Caco-2 (cell line): ENCODE data around the gene GDI1. TPM values are rescaled to one million over a fixed set of nuclear protein-coding genes. Genes with fewer than 3 reads are reported as not detected.
A peak's percentile ranks its signal among the peaks of the same experiment; 100 is the strongest.

ENCODE experiments used
- BruUV-seq: library from RNA; stranded (reverse); fragments of 400-500 nt; replicated peaks from 2 replicates; lab custom pipeline; 2021; lab: Mats Ljungman, UMichigan
- CTCF ChIA-PET: fragments of 300-600 bp; sonication (Branson Sonifier 250); formaldehyde crosslinking; loops from one replicate; lab custom pipeline; 2022; ENCODE audit warnings: antibody characterized with exemption; lab: Charles Lee
- POLR2A ChIA-PET: fragments of 300-600 bp; sonication (Branson Sonifier 250); formaldehyde crosslinking; loops from one replicate; lab custom pipeline; 2022; ENCODE audit warnings: antibody characterized with exemption; lab: Charles Lee
- DNase-seq, 2 experiments: peaks; one replicate each; pipeline versions ENCODE4 v3.0.0 to v3.0.0-alpha.2; 2020 to 2022
- H3K27me3 ChIP-seq: replicated peaks from 2 replicates; pipeline ENCODE4 v1.6.0; 2011; ENCODE audit warnings: low read length; ENCODE audit not compliant: control insufficient read depth, insufficient read depth
- H3K36me3 ChIP-seq: 2 replicates; pipeline ENCODE4 v1.5.1; 2011; ENCODE audit warnings: low read length; ENCODE audit not compliant: control insufficient read depth, insufficient read depth
- H3K4me1 ChIP-seq: fragments of 250-450 bp; sonication (Bioruptor Pico); 2 replicates; pipeline ENCODE4 v1.5.1; 2020; ENCODE audit warnings: mild to moderate bottlenecking
- H3K4me3 ChIP-seq: 2 replicates; pipeline ENCODE4 v1.5.1; 2011; ENCODE audit warnings: low read depth, mild to moderate bottlenecking, control low read depth, low read length
- H3K9me3 ChIP-seq: fragments of 250-450 bp; sonication (Bioruptor Pico); 2 replicates; pipeline ENCODE4 v1.5.1; 2020; ENCODE audit warnings: mild to moderate bottlenecking, moderate library complexity
- H3K27ac Mint-ChIP-seq: one replicate; pipeline ENCODE4 v1.8.0; 2022; ENCODE audit warnings: mixed read lengths; ENCODE audit not compliant: unreplicated experiment
- H3K27me3 Mint-ChIP-seq: one replicate; pipeline ENCODE4 v1.8.0; 2022; ENCODE audit warnings: mixed read lengths; ENCODE audit not compliant: insufficient read depth, unreplicated experiment
- H3K36me3 Mint-ChIP-seq: one replicate; pipeline ENCODE4 v1.8.0; 2022; ENCODE audit warnings: mild to moderate bottlenecking, mixed read lengths; ENCODE audit not compliant: insufficient read depth, unreplicated experiment
- H3K4me1 Mint-ChIP-seq: one replicate; pipeline ENCODE4 v1.8.0; 2022; ENCODE audit warnings: low read depth, mixed read lengths; ENCODE audit not compliant: unreplicated experiment
- H3K4me3 Mint-ChIP-seq: one replicate; pipeline ENCODE4 v1.8.0; 2022; ENCODE audit warnings: mild to moderate bottlenecking, moderate library complexity, mixed read lengths; ENCODE audit not compliant: unreplicated experiment
- H3K9me3 Mint-ChIP-seq: one replicate; pipeline ENCODE4 v1.8.0; 2022; ENCODE audit warnings: mixed read lengths; ENCODE audit not compliant: unreplicated experiment
- intact Hi-C: fragments of 100-400 bp; cut with micrococcal nuclease; formaldehyde crosslinking; loops from one replicate; pipeline ENCODE4 v1.10.0; 2022; ENCODE audit not compliant: unreplicated experiment
- total RNA-seq: library from RNA; stranded (reverse); gene quantifications from 2 replicates; pipeline ENCODE4 v1.2.3, GENCODE V29; 2022
- TF ChIP-seq, protein P1 (sequence below), 2 experiments: fragments of 200-600 bp in 1 of 2; IDR thresholded peaks; 1 replicate in 1 of 2; 2 replicates in 1 of 2; pipeline versions ENCODE4 v1.5.1 to v1.8.0; 2011 to 2022; ENCODE audit warnings: antibody characterized with exemption in 1 of 2, control low read depth in 1 of 2, inconsistent platforms in 1 of 2, low read depth in 1 of 2, low read length in 1 of 2, mild to moderate bottlenecking in 1 of 2, moderate library complexity in 1 of 2; ENCODE audit not compliant: insufficient read depth in 1 of 2, severe bottlenecking in 1 of 2, unreplicated experiment in 1 of 2

The GDI1 gene
- total RNA-seq, 1 experiment from 2014 or later = 68.7 TPM

- BruUV-seq = TSS peak; percentile 56
These were observed 21.4 kb downstream of the GDI1 start, which contains the start of gene PLXNA3 for GRCh38 chrX:154458116-154458953. TSS of gene PLXNA3 (plus strand) at chrX:154458281. CDS start at chrX:154460184, 1,903 bp downstream.

GRCh38 chrX:154458954-154459778 lies 22.2 kb downstream of the GDI1 start:
- TF ChIP-seq, protein P1, sequence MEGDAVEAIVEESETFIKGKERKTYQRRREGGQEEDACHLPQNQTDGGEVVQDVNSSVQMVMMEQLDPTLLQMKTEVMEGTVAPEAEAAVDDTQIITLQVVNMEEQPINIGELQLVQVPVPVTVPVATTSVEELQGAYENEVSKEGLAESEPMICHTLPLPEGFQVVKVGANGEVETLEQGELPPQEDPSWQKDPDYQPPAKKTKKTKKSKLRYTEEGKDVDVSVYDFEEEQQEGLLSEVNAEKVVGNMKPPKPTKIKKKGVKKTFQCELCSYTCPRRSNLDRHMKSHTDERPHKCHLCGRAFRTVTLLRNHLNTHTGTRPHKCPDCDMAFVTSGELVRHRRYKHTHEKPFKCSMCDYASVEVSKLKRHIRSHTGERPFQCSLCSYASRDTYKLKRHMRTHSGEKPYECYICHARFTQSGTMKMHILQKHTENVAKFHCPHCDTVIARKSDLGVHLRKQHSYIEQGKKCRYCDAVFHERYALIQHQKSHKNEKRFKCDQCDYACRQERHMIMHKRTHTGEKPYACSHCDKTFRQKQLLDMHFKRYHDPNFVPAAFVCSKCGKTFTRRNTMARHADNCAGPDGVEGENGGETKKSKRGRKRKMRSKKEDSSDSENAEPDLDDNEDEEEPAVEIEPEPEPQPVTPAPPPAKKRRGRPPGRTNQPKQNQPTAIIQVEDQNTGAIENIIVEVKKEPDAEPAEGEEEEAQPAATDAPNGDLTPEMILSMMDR (IDR thresholded peaks at IDR 0.05; ENCODE audit: insufficient read depth in 1 of 2, low read depth in 1 of 2, low read length in 1 of 2, severe bottlenecking in 1 of 2, unreplicated experiment in 1 of 2) = no peak
- H3K4me1 Mint-ChIP-seq = no peaks in the 10 kb centered on the region
- no peaks in the 10 kb centered on the region for H3K4me1 ChIP-seq
- no peaks in the 10 kb centered on the region for H3K27me3 Mint-ChIP-seq
- H3K36me3 ChIP-seq = no peaks in the 10 kb centered on the region
- H3K4me3 Mint-ChIP-seq = peak overlapping the region; percentile 71
- BruUV-seq = no TSS peak
- POLR2A ChIA-PET = interaction anchor here (0.5 to 0.6 kb wide), 2 partner anchors 15 to 17 kb away, joined by 5 to 6 read pairs; no protein-coding TSS in a partner anchor
- CTCF ChIA-PET = no interaction called here
- H3K27ac Mint-ChIP-seq = peak overlapping the region; percentile 55
- no peaks in the 10 kb centered on the region for H3K9me3 Mint-ChIP-seq
- intact Hi-C loops = no loop called here
- no peak for DNase-seq
- no peaks in the 10 kb centered on the region for H3K9me3 ChIP-seq
- no peaks in the 10 kb centered on the region for H3K27me3 ChIP-seq
- peak overlapping the region; percentile 72 for H3K4me3 ChIP-seq
- peaks cover 32% of the 10 kb centered on the region for H3K36me3 Mint-ChIP-seq

More at GRCh38 chrX:154458116-154458953, 21.4 kb downstream of the GDI1 start, which contains the start of gene PLXNA3:
- TF ChIP-seq, protein P1 (IDR thresholded peaks at IDR 0.05; ENCODE audit: insufficient read depth in 1 of 2, low read depth in 1 of 2, low read length in 1 of 2, severe bottlenecking in 1 of 2, unreplicated experiment in 1 of 2) = no peak
- Mint-ChIP-seq H3K4me1 (no peaks in the 10 kb centered on the region), H3K36me3 (peaks cover 33% of the 10 kb centered on the region), H3K9me3 (no peaks in the 10 kb centered on the region), H3K27ac (peak within 1 kb of the TSS; percentile 93), H3K27me3 (no peaks in the 10 kb centered on the region), H3K4me3 (peak within 1 kb of the TSS; percentile 98)
- Histone ChIP-seq H3K27me3 (no peaks in the 10 kb centered on the region), H3K36me3 (no peaks in the 10 kb centered on the region), H3K4me1 (no peaks in the 10 kb centered on the region), H3K9me3 (no peaks in the 10 kb centered on the region), H3K4me3 (peak within 1 kb of the TSS; percentile 72)
- CTCF ChIA-PET = interaction anchor here (1.0 to 1.2 kb wide), 2 partner anchors 69 to 85 kb away, joined by 3 to 4 read pairs; no protein-coding TSS in a partner anchor
- intact Hi-C loops = no loop called here
- POLR2A ChIA-PET = interaction anchor here (1.1 to 1.2 kb wide), 2 partner anchors 32 to 61 kb away, joined by 3 read pairs; partner anchors contain the start of gene SLC10A3
- peak; percentile 46 to 80 for DNase-seq

- ChIA-PET POLR2A (interaction anchor here (0.5 kb wide), 1 partner anchor 14 kb away, joined by 6 read pairs; no protein-coding TSS in a partner anchor), CTCF (no interaction called here)
- H3K36me3 ChIP-seq = no peaks in the 10 kb centered on the region
- H3K27me3 ChIP-seq = no peaks in the 10 kb centered on the region
- H3K4me1 ChIP-seq = no peaks in the 10 kb centered on the region
- Mint-ChIP-seq H3K27ac (no peak overlapping the region), H3K9me3 (no peaks in the 10 kb centered on the region), H3K36me3 (peaks cover 25% of the 10 kb centered on the region), H3K4me1 (no peaks in the 10 kb centered on the region), H3K4me3 (peak overlapping the region; percentile 71), H3K27me3 (no peaks in the 10 kb centered on the region)
- intact Hi-C loops = no loop called here
- H3K9me3 ChIP-seq = no peaks in the 10 kb centered on the region
- BruUV-seq = no TSS peak
- H3K4me3 ChIP-seq = no peak overlapping the region
- DNase-seq = no peak
- TF ChIP-seq, protein P1 (IDR thresholded peaks at IDR 0.05; ENCODE audit: insufficient read depth in 1 of 2, low read depth in 1 of 2, low read length in 1 of 2, severe bottlenecking in 1 of 2, unreplicated experiment in 1 of 2) = no peak
These were observed 22.9 kb downstream of the GDI1 start for GRCh38 chrX:154459832-154460231.
